Memory B cell (primary cell): ENCODE results near the gene GSTM3.
"Not testable (repeated sequence)": the region's sequence is repeated elsewhere in the genome, so short reads cannot be mapped to it uniquely, and the experiment has no call there.

ENCODE experiments used
- ATAC-seq: fragments of 150-1000 bp; cut with Tn5 transposase; 2 replicates; pipeline ENCODE4 v1.10.0; 2021; ENCODE audit warnings: low read depth, mild to moderate bottlenecking, moderate library complexity
- DNase-seq, 2 donors: peaks; one replicate each; pipeline ENCODE4 v3.0.0; 2022; ENCODE audit warnings: low spot score in 2 of 2
- H3K27ac Mint-ChIP-seq: one replicate; pipeline ENCODE4 v1.8.0; 2022; ENCODE audit warnings: mild to moderate bottlenecking, moderate library complexity, mixed read lengths
- H3K27me3 Mint-ChIP-seq: one replicate; pipeline ENCODE4 v1.8.0; 2022; ENCODE audit warnings: mixed read lengths
- H3K36me3 Mint-ChIP-seq: one replicate; pipeline ENCODE4 v1.8.0; 2022; ENCODE audit warnings: mild to moderate bottlenecking, mixed read lengths
- H3K4me1 Mint-ChIP-seq: one replicate; pipeline ENCODE4 v1.8.0; 2022; ENCODE audit warnings: mixed read lengths
- H3K4me3 Mint-ChIP-seq: one replicate; pipeline ENCODE4 v1.8.0; 2022; ENCODE audit warnings: mild to moderate bottlenecking, moderate library complexity, mixed read lengths
- H3K9me3 Mint-ChIP-seq: one replicate; pipeline ENCODE4 v1.8.0; 2022; ENCODE audit warnings: mixed read lengths

Gene GSTM3

DNA sequence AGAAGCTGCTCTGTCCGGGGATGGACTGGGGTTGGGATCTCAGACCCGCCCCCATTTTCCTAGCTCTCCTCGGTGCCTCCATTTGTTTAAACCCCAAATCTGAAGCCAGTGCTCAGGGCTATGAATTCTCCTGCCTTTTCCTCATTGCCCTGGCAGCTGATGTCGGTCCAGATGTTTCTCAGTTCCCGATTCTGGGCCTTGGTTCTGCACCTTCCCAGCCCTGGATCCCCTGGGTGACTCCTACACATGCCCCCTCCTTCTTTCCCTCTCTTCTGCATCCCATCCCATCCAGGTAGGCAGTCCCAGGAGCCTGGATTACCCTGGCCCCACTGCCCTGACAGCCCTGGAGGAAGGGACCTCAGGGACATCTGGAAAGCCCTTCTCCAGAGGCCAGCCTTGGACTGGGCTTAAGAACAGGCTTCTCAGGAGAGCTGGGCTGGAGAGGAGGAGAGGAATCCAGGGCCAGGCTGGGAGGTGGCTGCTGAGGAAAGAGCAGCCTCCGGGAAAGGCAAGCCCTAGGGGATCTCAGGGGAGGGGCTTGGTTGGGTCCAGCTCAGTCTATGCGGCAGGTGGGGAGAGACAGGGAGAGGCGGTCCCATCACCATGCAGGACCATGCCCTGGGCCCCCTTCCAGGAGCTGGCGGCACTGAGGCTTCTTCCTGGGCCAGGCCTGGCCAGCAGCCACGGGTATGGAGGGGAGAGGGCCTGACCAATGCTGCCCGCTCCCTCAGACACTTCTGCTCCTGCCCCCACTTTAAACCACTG lies 29.7 kb upstream of the GSTM3 start:
- peaks cover 13% of the 10 kb centered on the region for H3K27me3 Mint-ChIP-seq
- H3K4me3 Mint-ChIP-seq: no peak overlapping the region
- no peaks in the 10 kb centered on the region for H3K4me1 Mint-ChIP-seq
- no peak overlapping the region for H3K27ac Mint-ChIP-seq
- no peak for ATAC-seq
- no peak for DNase-seq
- no peaks in the 10 kb centered on the region for H3K36me3 Mint-ChIP-seq
- no peaks in the 10 kb centered on the region for H3K9me3 Mint-ChIP-seq

DNA sequence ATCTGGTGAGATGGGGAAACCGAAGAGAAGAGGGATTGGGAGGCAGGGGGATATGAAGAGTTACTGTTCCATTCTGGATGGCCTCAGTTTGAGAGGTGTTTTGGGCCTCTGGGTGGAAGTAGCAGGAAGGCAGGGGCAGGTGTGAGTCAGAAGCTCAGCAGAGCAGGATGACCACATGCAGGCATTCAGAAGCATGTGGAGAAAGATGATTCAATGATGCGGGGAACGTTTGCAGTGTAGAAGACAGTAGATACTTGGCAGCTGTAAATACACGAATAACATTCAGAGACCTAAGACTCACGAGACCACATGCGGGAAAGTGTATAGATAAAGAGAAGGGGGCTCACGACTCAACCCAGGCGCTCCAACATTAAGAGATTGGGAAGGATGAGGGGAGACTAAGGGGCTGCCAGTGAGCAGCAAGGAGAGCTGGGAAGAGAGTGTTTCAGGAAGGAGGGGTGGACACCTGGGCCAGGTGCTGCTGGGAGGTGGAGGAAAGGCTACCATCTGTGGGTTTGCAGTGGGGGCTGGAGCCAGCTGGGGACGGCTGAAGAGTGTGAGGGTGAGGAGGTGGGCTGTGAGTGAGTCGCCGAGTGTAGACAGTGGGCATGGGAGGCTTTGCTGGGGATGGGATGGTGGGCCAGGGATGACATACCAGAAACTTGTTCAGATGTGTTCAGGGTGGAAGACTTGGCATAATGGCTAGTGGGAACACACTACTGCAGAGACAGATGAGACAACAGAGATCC lies 28.7 kb upstream of the GSTM3 start:
- Mint-ChIP-seq H3K27me3 (peaks cover 13% of the 10 kb centered on the region), H3K9me3 (no peaks in the 10 kb centered on the region), H3K36me3 (no peaks in the 10 kb centered on the region), H3K4me3 (no peak overlapping the region), H3K27ac (no peak overlapping the region), H3K4me1 (no peaks in the 10 kb centered on the region)
- ATAC-seq: no peak
- DNase-seq: no peak

DNA sequence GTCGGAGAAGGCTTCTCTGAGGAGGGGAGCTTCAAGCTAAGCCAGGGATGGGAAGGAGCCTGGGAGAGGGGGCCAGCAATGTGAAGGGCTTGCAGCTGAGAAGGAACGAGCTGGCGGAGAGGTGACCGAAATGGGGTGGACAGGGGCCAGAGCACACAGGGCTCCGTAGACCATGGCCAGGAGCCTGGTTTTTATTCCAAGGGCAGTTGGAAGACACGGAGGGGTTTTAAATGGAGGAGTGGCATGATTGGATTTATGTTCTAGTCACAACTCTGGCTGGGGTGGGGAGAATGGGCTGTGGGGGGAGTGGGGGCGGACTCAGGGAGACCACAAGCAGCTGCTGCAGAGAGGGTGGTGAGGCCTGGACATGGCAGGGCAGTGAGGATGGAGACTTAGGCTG lies 28.0 kb upstream of the GSTM3 start:
- DNase-seq: no peak
- no peak overlapping the region for H3K27ac Mint-ChIP-seq
- H3K4me3 Mint-ChIP-seq: no peak overlapping the region
- H3K4me1 Mint-ChIP-seq: no peaks in the 10 kb centered on the region
- peaks cover 14% of the 10 kb centered on the region for H3K27me3 Mint-ChIP-seq
- no peak for ATAC-seq
- no peaks in the 10 kb centered on the region for H3K36me3 Mint-ChIP-seq
- no peaks in the 10 kb centered on the region for H3K9me3 Mint-ChIP-seq

DNA sequence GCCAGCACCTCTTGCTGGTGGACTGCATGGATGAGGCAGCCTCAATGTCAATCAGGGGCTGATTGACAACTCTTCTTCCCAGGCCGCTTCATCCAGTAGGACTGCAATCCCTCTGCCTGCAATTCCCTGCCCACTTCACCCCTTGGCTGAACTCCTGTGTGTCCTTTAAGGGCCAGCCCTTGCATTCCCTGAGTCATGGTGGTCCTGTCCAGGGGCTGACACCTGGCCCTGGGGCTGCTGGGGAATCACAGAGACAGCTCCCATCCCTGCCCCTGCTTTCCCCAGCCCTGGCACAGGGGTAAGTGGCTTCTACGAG lies 27.5 kb upstream of the GSTM3 start:
- no peak overlapping the region for H3K27ac Mint-ChIP-seq
- DNase-seq (no peak), ATAC-seq (no peak)
- H3K9me3 Mint-ChIP-seq: no peaks in the 10 kb centered on the region
- H3K4me3 Mint-ChIP-seq: no peak overlapping the region
- H3K4me1 Mint-ChIP-seq: no peaks in the 10 kb centered on the region
- no peaks in the 10 kb centered on the region for H3K36me3 Mint-ChIP-seq
- peaks cover 10% of the 10 kb centered on the region for H3K27me3 Mint-ChIP-seq

DNA sequence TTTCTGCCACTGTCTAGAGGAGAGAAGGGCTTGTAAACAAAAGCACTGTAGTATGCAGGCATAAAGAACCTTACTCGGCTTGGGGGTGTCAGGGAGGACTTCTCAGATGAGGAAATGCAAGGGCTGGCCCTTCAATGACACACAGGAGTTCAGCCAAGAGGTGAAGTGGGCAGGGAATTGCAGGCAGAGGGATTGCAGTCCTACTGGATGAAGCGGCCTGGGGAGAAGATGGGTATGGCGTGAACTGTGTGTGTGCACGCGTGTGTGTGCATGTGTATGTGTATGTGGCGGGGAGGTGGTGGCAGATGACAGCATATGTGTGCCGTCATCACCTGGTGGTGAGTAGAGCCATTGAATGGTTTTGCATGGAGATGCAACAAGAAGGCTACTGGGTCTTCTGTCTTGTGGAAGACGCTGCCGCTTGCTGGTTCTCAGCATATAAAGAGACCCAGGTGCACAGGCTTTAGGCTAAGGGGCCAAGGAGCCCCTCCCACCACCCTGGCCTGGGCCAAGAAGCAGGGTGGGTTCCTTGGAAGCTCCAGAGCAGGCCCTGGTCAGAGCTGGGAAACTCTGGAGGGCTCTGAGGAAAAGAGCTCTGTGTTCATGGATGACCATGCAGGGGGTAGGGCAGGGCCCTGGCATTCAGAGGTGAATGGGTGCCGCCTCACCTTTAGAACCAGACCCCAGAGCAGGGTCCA lies 26.9 kb upstream of the GSTM3 start:
- Mint-ChIP-seq H3K4me3 (no peak overlapping the region), H3K27ac (no peak overlapping the region), H3K36me3 (no peaks in the 10 kb centered on the region), H3K27me3 (peaks cover 12% of the 10 kb centered on the region), H3K4me1 (no peaks in the 10 kb centered on the region), H3K9me3 (no peaks in the 10 kb centered on the region)
- DNase-seq (no peak), ATAC-seq (no peak)

DNA sequence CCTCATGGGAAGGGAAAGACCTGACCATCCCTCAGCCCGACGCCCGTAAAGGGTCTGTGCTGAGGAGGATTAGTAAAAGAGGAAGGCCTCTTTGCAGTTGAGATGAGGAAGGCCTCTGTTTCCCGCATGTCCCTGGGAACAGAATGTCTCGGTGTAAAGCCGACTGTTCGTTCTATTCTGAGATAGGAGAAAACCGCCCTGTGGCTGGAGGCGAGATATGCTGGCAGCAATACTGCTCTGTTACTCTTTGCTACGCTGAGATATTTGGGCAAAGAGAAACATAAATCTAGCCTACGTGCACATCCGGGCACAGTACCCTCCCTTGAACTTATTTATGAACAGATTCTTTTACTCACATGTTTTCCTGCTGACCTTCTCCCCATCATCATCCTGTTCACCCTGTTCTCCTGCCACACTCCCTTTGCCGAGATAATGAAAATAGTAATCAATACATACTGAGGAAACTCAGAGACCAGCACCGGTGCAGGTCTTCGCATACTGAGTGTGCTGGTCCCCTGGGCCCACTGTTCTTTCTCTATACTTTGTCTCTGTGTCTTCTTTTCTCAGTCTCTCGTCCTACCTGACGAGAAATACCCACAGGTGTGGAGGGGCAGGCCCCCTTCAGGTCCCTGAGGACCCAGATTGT lies 26.3 kb upstream of the GSTM3 start:
- H3K4me3 Mint-ChIP-seq, ATAC-seq, H3K9me3 Mint-ChIP-seq, DNase-seq, H3K27ac Mint-ChIP-seq, H3K4me1 Mint-ChIP-seq, H3K36me3 Mint-ChIP-seq: not testable (repeated sequence)
- peaks cover 14% of the 10 kb centered on the region for H3K27me3 Mint-ChIP-seq

DNA sequence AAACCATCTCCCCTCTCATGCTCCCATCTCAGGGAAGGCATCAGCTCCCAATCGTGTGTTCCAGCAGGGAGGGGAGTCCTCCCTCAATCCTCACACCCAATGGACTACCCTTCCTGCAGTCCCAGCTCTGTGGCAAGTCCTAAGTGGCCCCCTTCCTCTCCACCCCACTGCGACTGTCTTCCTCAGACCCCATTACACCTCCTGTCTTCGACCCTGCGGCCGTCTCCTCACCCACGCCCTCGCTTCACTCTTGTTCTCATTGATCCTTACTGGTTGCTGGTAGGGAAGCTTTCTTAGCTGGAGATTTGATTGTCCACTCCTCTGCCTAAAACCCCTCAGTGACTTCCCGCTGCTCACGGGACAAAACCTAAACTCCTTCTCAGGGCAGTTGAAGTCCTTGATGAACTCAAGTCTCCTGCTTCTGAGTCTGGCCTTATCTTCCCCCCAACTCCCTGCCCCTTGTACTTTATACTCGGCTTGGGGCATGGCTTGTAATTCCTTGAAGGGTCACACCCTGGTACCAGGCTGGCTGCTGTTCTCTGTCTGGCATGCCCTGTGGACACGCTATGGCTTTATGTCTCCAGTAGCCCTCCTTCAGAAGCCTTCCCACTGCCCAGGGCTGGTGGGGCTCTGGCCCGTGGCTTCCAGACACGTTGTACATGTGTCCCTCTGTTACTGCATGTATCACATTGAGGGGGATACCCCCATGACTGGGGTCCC lies 25.2 kb upstream of the GSTM3 start:
- ATAC-seq: no peak
- Mint-ChIP-seq H3K4me3 (no peak overlapping the region), H3K36me3 (no peaks in the 10 kb centered on the region), H3K27me3 (peaks cover 14% of the 10 kb centered on the region), H3K9me3 (no peaks in the 10 kb centered on the region), H3K27ac (no peak overlapping the region), H3K4me1 (no peaks in the 10 kb centered on the region)
- no peak for DNase-seq

DNA sequence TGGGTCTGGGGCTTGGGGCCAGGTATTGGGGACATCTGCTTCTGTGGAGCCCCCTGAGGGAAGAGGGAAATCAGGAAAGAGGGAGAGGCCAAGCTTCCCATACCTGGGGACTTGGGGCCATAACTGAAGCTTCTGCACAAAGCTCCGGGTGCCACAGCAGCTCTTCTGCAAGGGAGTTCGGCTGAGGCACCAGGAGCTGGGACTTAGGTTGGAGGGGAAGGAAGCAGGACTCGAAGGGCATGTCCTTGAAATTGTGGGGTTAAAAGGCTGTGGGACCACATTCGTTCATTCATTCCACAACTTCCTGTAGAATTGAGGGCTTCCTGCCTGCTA lies 24.6 kb upstream of the GSTM3 start:
- H3K36me3 Mint-ChIP-seq: no peaks in the 10 kb centered on the region
- H3K9me3 Mint-ChIP-seq: no peaks in the 10 kb centered on the region
- ATAC-seq (no peak), DNase-seq (no peak)
- H3K4me3 Mint-ChIP-seq: no peak overlapping the region
- no peak overlapping the region for H3K27ac Mint-ChIP-seq
- H3K27me3 Mint-ChIP-seq: peaks cover 14% of the 10 kb centered on the region
- no peaks in the 10 kb centered on the region for H3K4me1 Mint-ChIP-seq

DNA sequence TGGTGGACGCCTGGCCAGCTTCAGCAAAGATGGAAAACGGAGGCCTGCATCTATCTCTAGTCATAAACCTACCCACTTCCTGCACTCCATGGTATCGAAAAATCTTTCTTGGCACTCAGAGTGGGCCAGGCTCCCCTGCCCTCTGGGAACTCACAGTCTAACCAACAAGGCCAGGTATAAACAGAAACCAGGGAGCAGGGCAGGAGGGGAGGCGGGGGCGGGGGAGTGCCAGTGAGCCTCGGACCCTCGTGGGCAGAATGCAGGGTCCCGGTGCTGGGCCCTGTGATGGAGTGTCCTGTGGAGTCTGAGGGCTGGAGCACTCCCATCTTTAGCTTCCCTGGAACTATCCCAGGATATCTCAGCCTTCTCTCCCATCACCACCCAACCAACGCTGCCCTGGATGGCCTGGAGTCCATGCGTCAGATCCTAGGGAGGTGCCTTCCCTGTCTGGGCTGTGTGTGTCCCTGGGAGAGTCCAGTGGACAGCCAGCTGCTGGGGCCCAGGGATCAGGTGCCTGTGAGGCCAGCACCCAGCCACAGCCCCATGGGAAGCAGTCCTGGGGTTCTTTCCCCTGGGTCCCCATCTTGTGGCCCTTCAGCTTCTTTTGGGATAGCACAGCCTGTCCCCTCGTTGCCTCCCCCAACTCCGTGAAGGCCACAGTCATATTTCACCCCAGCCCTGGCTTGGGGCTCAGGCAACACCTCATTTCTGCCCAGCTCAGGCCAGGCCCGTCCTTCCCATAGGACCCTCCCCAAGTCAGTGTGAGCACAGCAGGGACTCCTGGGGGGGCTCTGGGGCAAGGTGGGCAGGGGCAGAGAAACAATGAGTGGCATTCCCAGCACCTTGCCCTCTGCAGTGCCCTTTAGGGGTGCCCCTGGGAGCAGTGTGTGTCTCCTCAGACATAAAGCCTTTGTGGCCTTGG lies 24.0 kb upstream of the GSTM3 start:
- no peak for DNase-seq
- Mint-ChIP-seq H3K9me3 (no peaks in the 10 kb centered on the region), H3K27me3 (peaks cover 14% of the 10 kb centered on the region), H3K36me3 (no peaks in the 10 kb centered on the region), H3K4me3 (no peak overlapping the region), H3K27ac (no peak overlapping the region), H3K4me1 (no peaks in the 10 kb centered on the region)
- no peak for ATAC-seq

DNA sequence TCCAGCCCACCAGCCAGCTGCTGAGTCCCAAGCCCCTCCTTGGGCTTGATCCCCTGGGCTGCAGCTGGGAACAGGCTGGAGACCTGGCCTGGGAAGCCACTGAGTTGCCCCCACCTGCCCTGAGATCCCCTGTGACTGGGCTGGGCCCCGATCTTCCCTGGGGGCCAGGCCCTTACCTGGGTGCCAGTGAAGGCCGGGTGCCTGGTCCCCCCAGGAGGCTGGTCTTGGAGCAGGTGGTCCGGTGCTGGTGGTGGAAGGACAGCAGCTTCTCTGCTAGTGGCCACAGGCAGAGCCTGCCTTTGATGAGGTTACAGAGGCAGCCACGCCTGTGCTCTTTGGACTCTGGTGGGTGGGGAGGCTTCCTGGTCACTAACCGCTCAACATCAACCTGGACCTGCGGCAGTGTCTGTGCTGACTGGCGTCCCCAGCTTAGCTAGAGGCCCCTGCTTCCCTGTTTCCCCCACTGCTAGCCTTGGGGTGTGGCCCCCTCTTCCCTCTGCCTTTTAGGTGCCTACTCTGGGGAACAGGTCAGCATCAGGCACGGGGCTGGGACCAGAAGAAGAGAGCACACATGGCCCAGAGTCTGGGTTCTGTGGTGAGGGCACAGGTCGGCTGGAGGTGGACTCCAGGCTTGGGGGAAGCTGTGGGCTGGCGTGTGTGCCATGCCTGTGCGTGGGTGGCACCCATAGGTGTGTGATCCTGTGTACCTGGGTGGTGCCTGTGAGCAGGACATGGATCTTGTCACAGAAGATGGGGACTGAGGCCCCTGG lies 23.0 kb upstream of the GSTM3 start, which contains the start of gene EPS8L3:
Gene EPS8L3 (minus strand): TSS at position 278 of the 770 bp plus-strand sequence. CDS start 2,174 bp downstream, outside the sequence.
- H3K27me3 Mint-ChIP-seq: peaks cover 6% of the 10 kb centered on the region
- H3K27ac Mint-ChIP-seq: no peak within 1 kb of the TSS
- H3K36me3 Mint-ChIP-seq: no peaks in the 10 kb centered on the region
- ATAC-seq: no peak
- H3K4me1 Mint-ChIP-seq: no peaks in the 10 kb centered on the region
- H3K9me3 Mint-ChIP-seq: no peaks in the 10 kb centered on the region
- DNase-seq: no peak
- no peak within 1 kb of the TSS for H3K4me3 Mint-ChIP-seq

DNA sequence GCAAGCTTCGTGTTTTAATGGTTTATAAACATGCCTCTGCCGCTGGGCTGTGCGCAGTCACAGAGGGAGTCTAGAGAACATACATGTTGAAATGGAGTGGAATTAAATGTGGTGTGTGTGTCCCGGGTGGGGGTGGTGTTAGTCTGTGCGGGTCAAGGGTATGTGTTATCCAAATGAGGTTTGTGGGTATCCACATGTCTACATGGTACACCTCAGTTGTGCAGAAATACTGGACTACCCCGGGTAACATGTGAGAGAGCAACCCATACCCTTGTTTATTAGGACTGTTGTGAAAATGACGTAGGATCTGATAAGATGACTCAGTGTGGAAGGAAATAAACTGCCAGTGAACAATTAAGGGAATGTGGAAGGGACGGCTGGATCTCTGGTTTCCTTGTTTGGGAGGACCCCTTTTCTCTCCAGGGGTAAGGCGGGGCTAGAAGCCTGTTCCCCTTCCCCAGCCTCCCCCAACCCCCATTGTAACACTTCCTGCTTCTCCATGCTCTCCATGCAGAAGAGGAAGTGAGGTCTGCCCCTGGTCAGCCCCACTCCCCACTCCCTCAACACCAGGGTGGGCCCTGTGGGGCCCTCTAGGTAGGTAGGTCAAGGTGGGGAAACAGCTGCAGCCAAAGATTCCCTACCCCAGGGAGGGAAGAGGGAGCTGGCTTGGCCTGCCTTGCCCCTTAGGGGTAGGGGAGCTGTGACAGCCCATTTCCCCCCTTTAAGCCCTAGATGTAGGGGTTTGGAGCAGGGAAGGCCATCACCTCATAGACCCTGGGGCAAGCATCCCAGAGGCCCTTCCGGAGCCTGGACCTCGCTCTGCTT lies 22.2 kb upstream of the GSTM3 start:
- no peak for DNase-seq
- no peak for ATAC-seq
- H3K27ac Mint-ChIP-seq: no peak overlapping the region
- H3K4me1 Mint-ChIP-seq: no peaks in the 10 kb centered on the region
- peaks cover 6% of the 10 kb centered on the region for H3K27me3 Mint-ChIP-seq
- H3K9me3 Mint-ChIP-seq: no peaks in the 10 kb centered on the region
- H3K36me3 Mint-ChIP-seq: no peaks in the 10 kb centered on the region
- H3K4me3 Mint-ChIP-seq: no peak overlapping the region
